ENCODE data around the gene NTRK1. TPM values are rescaled to one million over a fixed set of nuclear protein-coding genes. Genes with fewer than 3 reads are reported as not detected.

The NTRK1 gene
- total RNA-seq, 1 experiment from 2014 or later, result 0.89 TPM

DNA sequence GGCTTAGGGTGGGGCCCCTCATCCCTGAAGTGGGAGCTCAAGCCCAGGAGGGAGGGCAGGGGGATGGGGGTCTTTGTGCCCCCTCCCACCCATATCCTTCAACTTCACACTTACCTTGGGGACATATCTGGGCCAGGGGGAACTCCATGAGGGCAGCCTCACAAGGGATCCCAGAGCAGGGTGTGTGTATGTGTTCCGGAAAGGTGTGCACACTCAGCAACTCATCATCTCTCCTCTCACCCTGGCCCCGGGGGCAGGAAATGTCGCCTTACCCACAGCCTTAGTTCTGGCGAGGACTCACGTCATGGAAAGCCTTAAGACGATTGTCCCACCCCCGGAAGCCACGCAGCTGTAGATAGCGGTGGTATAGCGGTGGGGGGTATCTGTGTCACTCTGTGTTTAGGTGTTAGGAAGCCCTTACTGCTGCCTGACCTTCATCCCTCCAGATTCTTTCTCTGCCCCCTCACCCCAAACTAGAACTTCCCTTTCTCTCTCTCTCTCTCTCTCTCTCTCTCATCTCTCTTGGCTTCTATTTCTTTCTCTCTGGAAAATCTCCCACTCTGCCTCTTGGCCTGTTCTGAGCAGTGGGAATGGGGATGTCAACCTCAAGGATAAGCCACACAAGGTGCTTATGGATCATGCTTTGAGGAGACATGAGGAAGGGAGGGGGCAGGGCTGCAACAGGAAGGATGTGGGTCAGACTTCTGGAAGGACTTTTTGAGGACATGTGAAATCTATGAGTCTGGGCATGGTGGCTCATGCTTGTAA, 43.9 kb upstream of the NTRK1 start, which contains the start of gene SH2D2A:
Gene SH2D2A, minus strand, starts transcription at position 288 of the 768 bp plus-strand sequence. Its CDS starts 140 bp downstream, at position 148.
- no peak within 1 kb of the TSS for H3K4me2 ChIP-seq (ENCODE audit: low read length)
- H3K27ac ChIP-seq (ENCODE audit: low read depth, low read length), result no peak within 1 kb of the TSS
- no TSS peak for BruUV-seq (replicated peaks)
- ATAC-seq, result no peak
- no peak within 1 kb of the TSS for H2AFZ ChIP-seq (ENCODE audit: low read depth, low read length, poor library complexity, severe bottlenecking)
- peaks cover 15 to 42% of the 10 kb centered on the region in 2 experiments; a peak in 3 of 4 replicates for H3K4me1 ChIP-seq (ENCODE audit: control insufficient read depth in 1 of 2, insufficient read depth in 2 of 2, low read length in 2 of 2)
- no peak within 1 kb of the TSS for H3K4me3 ChIP-seq (replicated peaks in 1 of 2; ENCODE audit: low read depth in 1 of 2, low read length in 2 of 2)
- no peak for DNase-seq (ENCODE audit: low read depth, low spot score)
- intact Hi-C loops (cut with micrococcal nuclease), result no loop called here
- ChIA-PET CTCF (no interaction called here), RAD21 (ENCODE audit: low non-redundant PET in 1 of 2, low total read pairs in 2 of 2, uncharacterized antibody in 2 of 2, unreplicated experiment in 2 of 2) (no interaction called here), POLR2A (no interaction called here)
- H3K9ac ChIP-seq (ENCODE audit: low read length), result no peak within 1 kb of the TSS
- H3K9me2 ChIP-seq (ENCODE audit: insufficient read depth), result no peaks in the 10 kb centered on the region
- no peaks in the 10 kb centered on the region for H3K79me2 ChIP-seq (ENCODE audit: insufficient read depth, low read length)
- H3K9me3 ChIP-seq (ENCODE audit: control insufficient read depth in 1 of 2, insufficient read depth in 1 of 2, low read depth in 1 of 2, low read length in 2 of 2), result no peaks in the 10 kb centered on the region
- TF ChIP-seq SIN3A (IDR thresholded peaks at IDR 0.05; ENCODE audit: low read depth) (no peak), JUND (IDR thresholded peaks at IDR 0.05) (no peak)
- H3K36me3 ChIP-seq (ENCODE audit: control insufficient read depth in 1 of 2, insufficient read depth in 2 of 2, low read length in 2 of 2), result no peaks in the 10 kb centered on the region
- no peaks in the 10 kb centered on the region for H3K27me3 ChIP-seq (ENCODE audit: insufficient read depth, low read length)
- no peaks in the 10 kb centered on the region for H4K20me1 ChIP-seq (ENCODE audit: insufficient read depth)

DNA sequence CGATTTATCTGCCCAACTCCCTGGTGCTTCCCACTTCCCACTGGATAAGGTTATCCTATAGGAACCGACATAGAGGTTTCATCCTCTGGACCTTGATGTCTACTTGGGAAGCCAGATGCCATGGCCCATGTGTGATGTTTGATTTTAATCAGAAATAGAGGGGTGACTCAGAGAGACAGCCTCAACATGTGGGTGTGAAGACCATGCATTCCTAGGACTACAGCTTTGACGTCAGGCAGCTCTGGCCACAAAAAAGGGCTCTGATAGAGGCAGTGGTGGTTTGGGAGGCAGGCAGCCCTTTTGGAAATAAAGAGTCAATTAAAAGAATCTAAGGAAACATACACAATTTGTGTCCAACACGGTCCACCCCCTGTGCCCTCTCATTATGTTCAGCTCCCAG, 38.9 kb upstream of the NTRK1 start:
- Histone ChIP-seq H3K79me2 (ENCODE audit: insufficient read depth, low read length) (no peaks in the 10 kb centered on the region), H3K4me1 (ENCODE audit: control insufficient read depth in 1 of 2, insufficient read depth in 2 of 2, low read length in 2 of 2) (peaks cover 0 to 9% of the 10 kb centered on the region in 2 experiments; a peak in 1 of 4 replicates), H3K4me3 (replicated peaks in 1 of 2; ENCODE audit: low read depth in 1 of 2, low read length in 2 of 2) (no peak overlapping the region), H3K9me2 (ENCODE audit: insufficient read depth) (no peaks in the 10 kb centered on the region), H3K9me3 (ENCODE audit: control insufficient read depth in 1 of 2, insufficient read depth in 1 of 2, low read depth in 1 of 2, low read length in 2 of 2) (no peaks in the 10 kb centered on the region), H4K20me1 (ENCODE audit: insufficient read depth) (no peaks in the 10 kb centered on the region), H3K36me3 (ENCODE audit: control insufficient read depth in 1 of 2, insufficient read depth in 2 of 2, low read length in 2 of 2) (no peaks in the 10 kb centered on the region), H3K9ac (ENCODE audit: low read length) (no peak overlapping the region), H3K27ac (ENCODE audit: low read depth, low read length) (no peak overlapping the region), H3K4me2 (ENCODE audit: low read length) (no peak overlapping the region), H3K27me3 (ENCODE audit: insufficient read depth, low read length) (no peaks in the 10 kb centered on the region), H2AFZ (ENCODE audit: low read depth, low read length, poor library complexity, severe bottlenecking) (no peak overlapping the region)
- ChIA-PET RAD21 (ENCODE audit: low non-redundant PET in 1 of 2, low total read pairs in 2 of 2, uncharacterized antibody in 2 of 2, unreplicated experiment in 2 of 2) (no interaction called here), CTCF (interaction anchor here (1.0 to 1.6 kb wide), 3 partner anchors 8 to 38 kb away, joined by 3 to 9 read pairs (median 6); no protein-coding TSS in a partner anchor), POLR2A (no interaction called here)
- ATAC-seq, result no peak
- no peak for DNase-seq (ENCODE audit: low read depth, low spot score)
- TF ChIP-seq ZNF274 (IDR thresholded peaks at IDR 0.05; ENCODE audit: low read depth, low read length) (no peak), SP1 (IDR thresholded peaks at IDR 0.05; ENCODE audit: low read depth) (no peak), FOSL1 (IDR thresholded peaks at IDR 0.05; ENCODE audit: low read depth) (no peak)
- TF ChIP-seq, protein P1, sequence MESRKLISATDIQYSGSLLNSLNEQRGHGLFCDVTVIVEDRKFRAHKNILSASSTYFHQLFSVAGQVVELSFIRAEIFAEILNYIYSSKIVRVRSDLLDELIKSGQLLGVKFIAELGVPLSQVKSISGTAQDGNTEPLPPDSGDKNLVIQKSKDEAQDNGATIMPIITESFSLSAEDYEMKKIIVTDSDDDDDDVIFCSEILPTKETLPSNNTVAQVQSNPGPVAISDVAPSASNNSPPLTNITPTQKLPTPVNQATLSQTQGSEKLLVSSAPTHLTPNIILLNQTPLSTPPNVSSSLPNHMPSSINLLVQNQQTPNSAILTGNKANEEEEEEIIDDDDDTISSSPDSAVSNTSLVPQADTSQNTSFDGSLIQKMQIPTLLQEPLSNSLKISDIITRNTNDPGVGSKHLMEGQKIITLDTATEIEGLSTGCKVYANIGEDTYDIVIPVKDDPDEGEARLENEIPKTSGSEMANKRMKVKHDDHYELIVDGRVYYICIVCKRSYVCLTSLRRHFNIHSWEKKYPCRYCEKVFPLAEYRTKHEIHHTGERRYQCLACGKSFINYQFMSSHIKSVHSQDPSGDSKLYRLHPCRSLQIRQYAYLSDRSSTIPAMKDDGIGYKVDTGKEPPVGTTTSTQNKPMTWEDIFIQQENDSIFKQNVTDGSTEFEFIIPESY (IDR thresholded peaks at IDR 0.05; ENCODE audit: extremely low read depth, insufficient replicate concordance, low read length), result no peak
- intact Hi-C loops (cut with micrococcal nuclease), result no loop called here
- BruUV-seq (replicated peaks), result no TSS peak

Data from HCT116 (cell line).